ENCODE results near the gene PPM1D. TPM values are rescaled to one million over a fixed set of nuclear protein-coding genes. Genes with fewer than 3 reads are reported as not detected.
"Not testable (repeated sequence)": the region's sequence is repeated elsewhere in the genome, so short reads cannot be mapped to it uniquely, and the experiment has no call there.

Gene PPM1D
- total and polyA plus RNA-seq, 2 experiments from 2014 or later: 7.8 to 13.3 TPM

DNA sequence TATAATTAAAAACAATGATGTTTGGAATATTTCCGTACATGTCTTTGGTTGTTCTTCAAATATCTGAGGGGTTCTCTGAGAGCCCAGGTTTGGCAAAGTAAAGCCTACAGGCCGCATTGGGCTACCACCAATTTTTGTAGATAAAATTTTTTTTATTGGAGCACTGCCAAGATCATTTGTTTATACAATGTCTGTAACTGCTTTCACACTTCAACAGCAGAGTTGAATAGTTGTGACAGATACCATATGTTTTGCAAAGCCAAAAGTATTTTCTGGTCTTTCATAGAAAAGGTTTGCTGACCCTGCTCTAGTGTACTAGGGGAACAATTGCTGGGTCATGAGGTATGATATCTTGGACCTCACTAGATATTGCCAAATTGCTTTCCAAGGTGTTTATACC lies 10.5 kb downstream of the PPM1D start:
- Mint-ChIP-seq H3K4me3 (no peak overlapping the region), H3K9me3 (peaks cover 2% of the 10 kb centered on the region; the same call in 1 of the 3 replicates), H3K36me3 (ENCODE audit: low read depth) (peaks cover 13% of the 10 kb centered on the region), H3K4me1 (no peaks in the 10 kb centered on the region), H3K27ac (no peak overlapping the region), H3K27me3 (ENCODE audit: insufficient read depth, low read depth, poor library complexity) (no peaks in the 10 kb centered on the region)
- no peak for DNase-seq (ENCODE audit: low spot score)
- no peak for TF ChIP-seq STAT1 (IDR thresholded peaks at IDR 0.05; ENCODE audit: unreplicated experiment)
- TF ChIP-seq POLR2AphosphoS5 (IDR thresholded peaks at IDR 0.05; ENCODE audit: low read depth): no peak
- Histone ChIP-seq H3K9me2 (ENCODE audit: insufficient read depth) (no peaks in the 10 kb centered on the region), H3F3A (replicated peaks; ENCODE audit: low read depth) (no peaks in the 10 kb centered on the region), H3K79me2 (replicated peaks; ENCODE audit: insufficient read depth) (peaks cover 98% of the 10 kb centered on the region), H3K27me3 (ENCODE audit: insufficient read depth) (no peaks in the 10 kb centered on the region), H3K4me3 (no peak overlapping the region), H2AFZ (no peak overlapping the region), H4K20me1 (replicated peaks; ENCODE audit: insufficient read depth) (peaks cover 34% of the 10 kb centered on the region), H3K27ac (ENCODE audit: low read depth) (no peak overlapping the region), H3K4me2 (no peak overlapping the region), H3K4me1 (ENCODE audit: insufficient read depth) (no peaks in the 10 kb centered on the region), H3K36me3 (ENCODE audit: insufficient read depth) (0 out of 2 replicates have a peak, but pooled peaks cover 4% of the 10 kb centered on the region)
- no peak for ATAC-seq

DNA sequence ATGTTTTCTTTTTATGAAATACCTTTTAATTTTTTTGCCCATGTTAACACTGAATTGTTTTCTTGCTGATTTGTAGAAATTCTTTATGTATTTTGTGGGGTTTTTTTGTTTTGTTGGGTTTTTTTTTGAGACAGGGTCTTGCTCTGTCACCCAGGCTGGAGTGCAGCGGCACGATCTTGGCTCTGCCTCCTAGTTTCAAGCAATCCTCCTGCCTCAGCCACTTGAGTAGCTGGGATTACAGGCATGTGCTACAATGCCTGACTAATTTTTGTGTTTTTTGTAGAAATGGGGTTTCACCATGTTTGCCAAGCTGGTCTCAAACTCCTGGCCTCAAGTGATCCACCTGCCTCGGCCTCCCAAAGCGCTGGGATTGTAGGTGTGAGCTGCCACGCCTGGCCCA lies 11.3 kb downstream of the PPM1D start:
- not testable (repeated sequence) for H3K4me2 ChIP-seq; H3K27ac Mint-ChIP-seq; H3K9me3 Mint-ChIP-seq; H3K4me1 Mint-ChIP-seq; H3K9me2 ChIP-seq (ENCODE audit: insufficient read depth); H3K4me3 Mint-ChIP-seq; H2AFZ ChIP-seq; H3K36me3 ChIP-seq (ENCODE audit: insufficient read depth); ATAC-seq; H3K27me3 ChIP-seq (ENCODE audit: insufficient read depth); H3K4me3 ChIP-seq; H3K27me3 Mint-ChIP-seq (ENCODE audit: insufficient read depth, low read depth, poor library complexity); H3K27ac ChIP-seq (ENCODE audit: low read depth); H3K4me1 ChIP-seq (ENCODE audit: insufficient read depth); H3F3A ChIP-seq (replicated peaks; ENCODE audit: low read depth); DNase-seq (ENCODE audit: low spot score)
- peaks cover 34% of the 10 kb centered on the region for H4K20me1 ChIP-seq (replicated peaks; ENCODE audit: insufficient read depth)
- H3K79me2 ChIP-seq (replicated peaks; ENCODE audit: insufficient read depth): peaks cover 98% of the 10 kb centered on the region
- peaks cover 13% of the 10 kb centered on the region for H3K36me3 Mint-ChIP-seq (ENCODE audit: low read depth)

DNA sequence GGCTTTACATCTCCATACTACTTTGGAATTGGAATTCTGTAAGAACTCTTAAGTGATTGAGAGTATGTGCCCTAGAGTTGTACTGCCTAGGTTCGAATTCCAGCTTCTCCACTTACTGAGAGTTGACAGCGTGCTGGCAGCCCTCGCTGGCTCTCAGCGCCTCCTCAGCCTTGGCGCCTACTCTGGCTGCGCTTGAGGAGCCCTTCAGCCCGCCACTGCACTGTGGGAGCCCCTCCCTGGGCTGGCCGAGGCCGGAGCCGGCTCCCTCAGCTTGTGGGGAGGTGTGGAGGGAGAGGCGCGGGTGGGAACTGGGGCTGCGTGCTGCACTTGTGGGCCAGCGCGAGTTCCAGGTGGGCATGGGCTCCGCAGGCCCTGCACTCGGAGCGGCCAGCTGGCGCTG lies 13.3 kb downstream of the PPM1D start:
- peaks cover 2% of the 10 kb centered on the region; the same call in 1 of the 3 replicates for H3K9me3 Mint-ChIP-seq
- peaks cover 98% of the 10 kb centered on the region for H3K79me2 ChIP-seq (replicated peaks; ENCODE audit: insufficient read depth)

More for the DNA sequence above, 13.3 kb downstream of the PPM1D start:
- TF ChIP-seq STAT1 (IDR thresholded peaks at IDR 0.05; ENCODE audit: unreplicated experiment) (no peak), EZH2 (IDR thresholded peaks at IDR 0.05; ENCODE audit: low read depth, unreplicated experiment) (no peak), JUNB (IDR thresholded peaks at IDR 0.05; ENCODE audit: unreplicated experiment) (no peak), ZNF331 (CRISPR knock-in tag; IDR thresholded peaks at IDR 0.05; ENCODE audit: low read depth) (no peak), ZNF114 (CRISPR knock-in tag; IDR thresholded peaks at IDR 0.05) (no peak), POLR2AphosphoS5 (IDR thresholded peaks at IDR 0.05; ENCODE audit: low read depth) (no peak)
- TF ChIP-seq, protein P1, sequence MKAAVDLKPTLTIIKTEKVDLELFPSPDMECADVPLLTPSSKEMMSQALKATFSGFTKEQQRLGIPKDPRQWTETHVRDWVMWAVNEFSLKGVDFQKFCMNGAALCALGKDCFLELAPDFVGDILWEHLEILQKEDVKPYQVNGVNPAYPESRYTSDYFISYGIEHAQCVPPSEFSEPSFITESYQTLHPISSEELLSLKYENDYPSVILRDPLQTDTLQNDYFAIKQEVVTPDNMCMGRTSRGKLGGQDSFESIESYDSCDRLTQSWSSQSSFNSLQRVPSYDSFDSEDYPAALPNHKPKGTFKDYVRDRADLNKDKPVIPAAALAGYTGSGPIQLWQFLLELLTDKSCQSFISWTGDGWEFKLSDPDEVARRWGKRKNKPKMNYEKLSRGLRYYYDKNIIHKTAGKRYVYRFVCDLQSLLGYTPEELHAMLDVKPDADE (IDR thresholded peaks at IDR 0.05): no peak
- TF ChIP-seq, protein P2, sequence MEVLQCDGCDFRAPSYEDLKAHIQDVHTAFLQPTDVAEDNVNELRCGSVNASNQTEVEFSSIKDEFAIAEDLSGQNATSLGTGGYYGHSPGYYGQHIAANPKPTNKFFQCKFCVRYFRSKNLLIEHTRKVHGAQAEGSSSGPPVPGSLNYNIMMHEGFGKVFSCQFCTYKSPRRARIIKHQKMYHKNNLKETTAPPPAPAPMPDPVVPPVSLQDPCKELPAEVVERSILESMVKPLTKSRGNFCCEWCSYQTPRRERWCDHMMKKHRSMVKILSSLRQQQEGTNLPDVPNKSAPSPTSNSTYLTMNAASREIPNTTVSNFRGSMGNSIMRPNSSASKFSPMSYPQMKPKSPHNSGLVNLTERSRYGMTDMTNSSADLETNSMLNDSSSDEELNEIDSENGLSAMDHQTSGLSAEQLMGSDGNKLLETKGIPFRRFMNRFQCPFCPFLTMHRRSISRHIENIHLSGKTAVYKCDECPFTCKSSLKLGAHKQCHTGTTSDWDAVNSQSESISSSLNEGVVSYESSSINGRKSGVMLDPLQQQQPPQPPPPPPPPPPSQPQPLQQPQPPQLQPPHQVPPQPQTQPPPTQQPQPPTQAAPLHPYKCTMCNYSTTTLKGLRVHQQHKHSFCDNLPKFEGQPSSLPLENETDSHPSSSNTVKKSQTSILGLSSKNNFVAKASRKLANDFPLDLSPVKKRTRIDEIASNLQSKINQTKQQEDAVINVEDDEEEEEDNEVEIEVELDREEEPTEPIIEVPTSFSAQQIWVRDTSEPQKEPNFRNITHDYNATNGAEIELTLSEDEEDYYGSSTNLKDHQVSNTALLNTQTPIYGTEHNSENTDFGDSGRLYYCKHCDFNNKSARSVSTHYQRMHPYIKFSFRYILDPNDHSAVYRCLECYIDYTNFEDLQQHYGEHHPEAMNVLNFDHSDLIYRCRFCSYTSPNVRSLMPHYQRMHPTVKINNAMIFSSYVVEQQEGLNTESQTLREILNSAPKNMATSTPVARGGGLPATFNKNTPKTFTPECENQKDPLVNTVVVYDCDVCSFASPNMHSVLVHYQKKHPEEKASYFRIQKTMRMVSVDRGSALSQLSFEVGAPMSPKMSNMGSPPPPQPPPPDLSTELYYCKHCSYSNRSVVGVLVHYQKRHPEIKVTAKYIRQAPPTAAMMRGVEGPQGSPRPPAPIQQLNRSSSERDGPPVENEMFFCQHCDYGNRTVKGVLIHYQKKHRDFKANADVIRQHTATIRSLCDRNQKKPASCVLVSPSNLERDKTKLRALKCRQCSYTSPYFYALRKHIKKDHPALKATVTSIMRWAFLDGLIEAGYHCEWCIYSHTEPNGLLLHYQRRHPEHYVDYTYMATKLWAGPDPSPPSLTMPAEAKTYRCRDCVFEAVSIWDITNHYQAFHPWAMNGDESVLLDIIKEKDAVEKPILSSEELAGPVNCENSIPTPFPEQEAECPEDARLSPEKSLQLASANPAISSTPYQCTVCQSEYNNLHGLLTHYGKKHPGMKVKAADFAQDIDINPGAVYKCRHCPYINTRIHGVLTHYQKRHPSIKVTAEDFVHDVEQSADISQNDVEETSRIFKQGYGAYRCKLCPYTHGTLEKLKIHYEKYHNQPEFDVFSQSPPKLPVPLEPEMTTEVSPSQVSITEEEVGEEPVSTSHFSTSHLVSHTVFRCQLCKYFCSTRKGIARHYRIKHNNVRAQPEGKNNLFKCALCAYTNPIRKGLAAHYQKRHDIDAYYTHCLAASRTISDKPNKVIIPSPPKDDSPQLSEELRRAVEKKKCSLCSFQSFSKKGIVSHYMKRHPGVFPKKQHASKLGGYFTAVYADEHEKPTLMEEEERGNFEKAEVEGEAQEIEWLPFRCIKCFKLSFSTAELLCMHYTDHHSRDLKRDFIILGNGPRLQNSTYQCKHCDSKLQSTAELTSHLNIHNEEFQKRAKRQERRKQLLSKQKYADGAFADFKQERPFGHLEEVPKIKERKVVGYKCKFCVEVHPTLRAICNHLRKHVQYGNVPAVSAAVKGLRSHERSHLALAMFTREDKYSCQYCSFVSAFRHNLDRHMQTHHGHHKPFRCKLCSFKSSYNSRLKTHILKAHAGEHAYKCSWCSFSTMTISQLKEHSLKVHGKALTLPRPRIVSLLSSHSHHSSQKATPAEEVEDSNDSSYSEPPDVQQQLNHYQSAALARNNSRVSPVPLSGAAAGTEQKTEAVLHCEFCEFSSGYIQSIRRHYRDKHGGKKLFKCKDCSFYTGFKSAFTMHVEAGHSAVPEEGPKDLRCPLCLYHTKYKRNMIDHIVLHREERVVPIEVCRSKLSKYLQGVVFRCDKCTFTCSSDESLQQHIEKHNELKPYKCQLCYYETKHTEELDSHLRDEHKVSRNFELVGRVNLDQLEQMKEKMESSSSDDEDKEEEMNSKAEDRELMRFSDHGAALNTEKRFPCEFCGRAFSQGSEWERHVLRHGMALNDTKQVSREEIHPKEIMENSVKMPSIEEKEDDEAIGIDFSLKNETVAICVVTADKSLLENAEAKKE (CRISPR knock-in tag; IDR thresholded peaks at IDR 0.05): no peak
- no peak for ATAC-seq
- Histone ChIP-seq H3K36me3 (ENCODE audit: insufficient read depth) (0 out of 2 replicates have a peak, but pooled peaks cover 4% of the 10 kb centered on the region), H2AFZ (no peak overlapping the region), H3K27ac (ENCODE audit: low read depth) (no peak overlapping the region), H4K20me1 (replicated peaks; ENCODE audit: insufficient read depth) (peaks cover 35% of the 10 kb centered on the region), H3K4me1 (ENCODE audit: insufficient read depth) (no peaks in the 10 kb centered on the region), H3K4me2 (no peak overlapping the region), H3K4me3 (no peak overlapping the region), H3K27me3 (ENCODE audit: insufficient read depth) (no peaks in the 10 kb centered on the region), H3K9me2 (ENCODE audit: insufficient read depth) (no peaks in the 10 kb centered on the region), H3F3A (replicated peaks; ENCODE audit: low read depth) (no peaks in the 10 kb centered on the region)
- Mint-ChIP-seq H3K27ac (no peak overlapping the region), H3K4me1 (no peaks in the 10 kb centered on the region), H3K36me3 (ENCODE audit: low read depth) (peaks cover 13% of the 10 kb centered on the region), H3K27me3 (ENCODE audit: insufficient read depth, low read depth, poor library complexity) (no peaks in the 10 kb centered on the region), H3K4me3 (no peak overlapping the region)
- DNase-seq (ENCODE audit: low spot score): no peak

Data from GM23338 (cell line).